Bronchial epithelial cell (primary cell): ENCODE measurements around the gene ITGB2. TPM values are rescaled to one million over a fixed set of nuclear protein-coding genes. Genes with fewer than 3 reads are reported as not detected.

Experiments used
- DNase-seq: peaks from one replicate; pipeline ENCODE4 v3.0.0-alpha.2; 2010; ENCODE audit warnings: low read depth
- FAIRE-seq: peaks from 2 replicates; lab custom pipeline; 2011; peaks lifted over from hg19 to GRCh38; lab: Jason Lieb, UNC
- H3K27me3 ChIP-seq: 2 replicates; pipeline ENCODE4 v1.5.1; 2011; ENCODE audit warnings: low read length; ENCODE audit not compliant: control insufficient read depth, insufficient read depth
- H3K36me3 ChIP-seq: 2 replicates; pipeline ENCODE4 v1.5.1; 2011; ENCODE audit warnings: low read length; ENCODE audit not compliant: control insufficient read depth, insufficient read depth
- H3K4me3 ChIP-seq: 2 replicates; pipeline ENCODE4 v1.5.1; 2011; ENCODE audit warnings: mild to moderate bottlenecking, low read depth, low read length, control low read depth
- total RNA-seq: library from RNA; depleted of rRNA; stranded (reverse); fragments of >200 nt; gene quantifications from 2 replicates; pipeline ENCODE4 v1.2.1, GENCODE V29; 2014
- TF ChIP-seq, protein P1 (sequence below): IDR thresholded peaks from 2 replicates; pipeline ENCODE4 v1.5.1; 2011; ENCODE audit warnings: mild to moderate bottlenecking, moderate library complexity, low read length, control low read depth, inconsistent platforms; ENCODE audit not compliant: insufficient read depth, severe bottlenecking

The ITGB2 gene
- total RNA-seq, 1 donor from 2014 or later = 1.1 TPM

- TF ChIP-seq, protein P1, sequence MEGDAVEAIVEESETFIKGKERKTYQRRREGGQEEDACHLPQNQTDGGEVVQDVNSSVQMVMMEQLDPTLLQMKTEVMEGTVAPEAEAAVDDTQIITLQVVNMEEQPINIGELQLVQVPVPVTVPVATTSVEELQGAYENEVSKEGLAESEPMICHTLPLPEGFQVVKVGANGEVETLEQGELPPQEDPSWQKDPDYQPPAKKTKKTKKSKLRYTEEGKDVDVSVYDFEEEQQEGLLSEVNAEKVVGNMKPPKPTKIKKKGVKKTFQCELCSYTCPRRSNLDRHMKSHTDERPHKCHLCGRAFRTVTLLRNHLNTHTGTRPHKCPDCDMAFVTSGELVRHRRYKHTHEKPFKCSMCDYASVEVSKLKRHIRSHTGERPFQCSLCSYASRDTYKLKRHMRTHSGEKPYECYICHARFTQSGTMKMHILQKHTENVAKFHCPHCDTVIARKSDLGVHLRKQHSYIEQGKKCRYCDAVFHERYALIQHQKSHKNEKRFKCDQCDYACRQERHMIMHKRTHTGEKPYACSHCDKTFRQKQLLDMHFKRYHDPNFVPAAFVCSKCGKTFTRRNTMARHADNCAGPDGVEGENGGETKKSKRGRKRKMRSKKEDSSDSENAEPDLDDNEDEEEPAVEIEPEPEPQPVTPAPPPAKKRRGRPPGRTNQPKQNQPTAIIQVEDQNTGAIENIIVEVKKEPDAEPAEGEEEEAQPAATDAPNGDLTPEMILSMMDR = no peak
- Histone ChIP-seq H3K27me3 (no peaks in the 10 kb centered on the region), H3K36me3 (peaks cover 26% of the 10 kb centered on the region), H3K4me3 (no peak overlapping the region)
- FAIRE-seq (no peak), DNase-seq (no peak)
These were observed 23.2 kb upstream of the ITGB2 start for GRCh38 chr21:44943686-44944550.

- peaks cover 26% of the 10 kb centered on the region for H3K36me3 ChIP-seq
- DNase-seq (no peak), FAIRE-seq (peak; percentile 28)
- H3K4me3 ChIP-seq = no peak overlapping the region
- no peaks in the 10 kb centered on the region for H3K27me3 ChIP-seq
- TF ChIP-seq, protein P1 = no peak
These were observed 22.4 kb upstream of the ITGB2 start for GRCh38 chr21:44943005-44943685.

- DNase-seq (no peak), FAIRE-seq (no peak)
- Histone ChIP-seq H3K36me3 (peaks cover 26% of the 10 kb centered on the region), H3K27me3 (no peaks in the 10 kb centered on the region), H3K4me3 (no peak overlapping the region)
- TF ChIP-seq, protein P1 = no peak
These were observed 21.9 kb upstream of the ITGB2 start for GRCh38 chr21:44942566-44942965.

- DNase-seq (no peak), FAIRE-seq (no peak)
- Histone ChIP-seq H3K36me3 (peaks cover 23% of the 10 kb centered on the region), H3K4me3 (no peak overlapping the region), H3K27me3 (no peaks in the 10 kb centered on the region)
- TF ChIP-seq, protein P1 = no peak
These were observed 20.9 kb upstream of the ITGB2 start for GRCh38 chr21:44941567-44941966.

DNA sequence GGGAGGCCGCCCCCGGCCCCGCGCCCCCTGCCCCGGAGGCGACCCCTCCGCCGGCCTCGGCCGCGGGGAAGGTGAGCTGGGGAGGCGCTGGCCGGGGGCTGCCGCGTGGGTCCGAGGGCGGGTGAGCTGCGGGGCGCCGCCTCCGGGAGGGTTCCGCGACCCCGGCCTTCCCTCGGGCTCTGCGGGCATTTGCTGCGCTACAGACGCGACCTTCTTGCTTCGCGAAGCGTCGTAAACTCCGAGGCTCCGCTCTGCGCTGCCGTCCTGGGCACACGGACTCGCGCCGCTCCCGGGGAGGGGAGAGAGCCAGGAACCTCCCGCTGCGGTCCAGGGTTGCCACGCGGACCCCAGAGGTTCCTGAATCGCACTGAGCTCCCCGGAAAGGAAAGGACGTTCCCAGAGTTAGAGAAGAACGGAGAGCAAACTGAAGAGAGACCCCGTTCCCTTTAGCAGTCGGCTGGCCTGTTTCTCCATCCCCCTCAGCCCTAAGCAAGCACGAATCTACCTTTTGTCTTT, 19.5 kb upstream of the ITGB2 start:
- DNase-seq (no peak), FAIRE-seq (no peak)
- Histone ChIP-seq H3K4me3 (peak overlapping the region; percentile 88), H3K36me3 (peaks cover 19% of the 10 kb centered on the region), H3K27me3 (no peaks in the 10 kb centered on the region)
- TF ChIP-seq, protein P1 = no peak
